Bronchial epithelial cell (primary cell): ENCODE results near the gene SMAP2. TPM values are rescaled to one million over a fixed set of nuclear protein-coding genes. Genes with fewer than 3 reads are reported as not detected.
"Not testable (repeated sequence)": the region's sequence is repeated elsewhere in the genome, so short reads cannot be mapped to it uniquely, and the experiment has no call there.

Experiments used
- DNase-seq: peaks from one replicate; pipeline ENCODE4 v3.0.0-alpha.2; 2010; ENCODE audit warnings: low read depth
- FAIRE-seq: peaks from 2 replicates; lab custom pipeline; 2011; peaks lifted over from hg19 to GRCh38; lab: Jason Lieb, UNC
- H3K27me3 ChIP-seq: 2 replicates; pipeline ENCODE4 v1.5.1; 2011; ENCODE audit warnings: low read length; ENCODE audit not compliant: control insufficient read depth, insufficient read depth
- H3K36me3 ChIP-seq: 2 replicates; pipeline ENCODE4 v1.5.1; 2011; ENCODE audit warnings: low read length; ENCODE audit not compliant: control insufficient read depth, insufficient read depth
- H3K4me3 ChIP-seq: 2 replicates; pipeline ENCODE4 v1.5.1; 2011; ENCODE audit warnings: mild to moderate bottlenecking, low read depth, low read length, control low read depth
- total RNA-seq: library from RNA; depleted of rRNA; stranded (reverse); fragments of >200 nt; gene quantifications from 2 replicates; pipeline ENCODE4 v1.2.1, GENCODE V29; 2014
- TF ChIP-seq, protein P1 (sequence below): IDR thresholded peaks from 2 replicates; pipeline ENCODE4 v1.5.1; 2011; ENCODE audit warnings: mild to moderate bottlenecking, moderate library complexity, low read length, control low read depth, inconsistent platforms; ENCODE audit not compliant: insufficient read depth, severe bottlenecking

SMAP2 gene
- total RNA-seq, 1 donor from 2014 or later = 4.2 TPM

- DNase-seq (no peak), FAIRE-seq (no peak)
- TF ChIP-seq, protein P1, sequence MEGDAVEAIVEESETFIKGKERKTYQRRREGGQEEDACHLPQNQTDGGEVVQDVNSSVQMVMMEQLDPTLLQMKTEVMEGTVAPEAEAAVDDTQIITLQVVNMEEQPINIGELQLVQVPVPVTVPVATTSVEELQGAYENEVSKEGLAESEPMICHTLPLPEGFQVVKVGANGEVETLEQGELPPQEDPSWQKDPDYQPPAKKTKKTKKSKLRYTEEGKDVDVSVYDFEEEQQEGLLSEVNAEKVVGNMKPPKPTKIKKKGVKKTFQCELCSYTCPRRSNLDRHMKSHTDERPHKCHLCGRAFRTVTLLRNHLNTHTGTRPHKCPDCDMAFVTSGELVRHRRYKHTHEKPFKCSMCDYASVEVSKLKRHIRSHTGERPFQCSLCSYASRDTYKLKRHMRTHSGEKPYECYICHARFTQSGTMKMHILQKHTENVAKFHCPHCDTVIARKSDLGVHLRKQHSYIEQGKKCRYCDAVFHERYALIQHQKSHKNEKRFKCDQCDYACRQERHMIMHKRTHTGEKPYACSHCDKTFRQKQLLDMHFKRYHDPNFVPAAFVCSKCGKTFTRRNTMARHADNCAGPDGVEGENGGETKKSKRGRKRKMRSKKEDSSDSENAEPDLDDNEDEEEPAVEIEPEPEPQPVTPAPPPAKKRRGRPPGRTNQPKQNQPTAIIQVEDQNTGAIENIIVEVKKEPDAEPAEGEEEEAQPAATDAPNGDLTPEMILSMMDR = no peak
- no peaks in the 10 kb centered on the region for H3K36me3 ChIP-seq
- no peaks in the 10 kb centered on the region for H3K27me3 ChIP-seq
- no peak overlapping the region for H3K4me3 ChIP-seq
Measured at GRCh38 chr1:40386359-40386723, 12.8 kb downstream of the SMAP2 start.

DNA sequence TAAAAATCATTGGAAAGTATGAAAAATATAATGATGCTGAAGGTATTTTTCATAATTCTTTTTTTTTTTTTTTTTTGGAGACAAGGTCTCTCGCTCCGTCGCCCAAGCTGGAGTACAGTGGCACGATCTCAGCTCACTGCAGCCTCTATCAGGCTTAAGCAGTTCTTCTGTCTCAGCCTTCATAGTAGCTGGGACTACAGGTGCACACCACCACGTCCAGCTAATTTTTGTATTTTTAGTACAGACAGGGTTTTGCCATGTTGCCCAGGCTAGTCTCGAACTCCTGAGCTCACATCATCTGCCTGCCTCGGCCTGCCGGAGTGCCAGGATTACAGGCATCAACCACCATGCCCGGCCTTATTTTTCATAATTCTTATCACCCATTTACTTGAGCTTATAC lies 13.3 kb downstream of the SMAP2 start:
- Histone ChIP-seq H3K36me3 (no peaks in the 10 kb centered on the region), H3K27me3 (no peaks in the 10 kb centered on the region), H3K4me3 (no peak overlapping the region)
- TF ChIP-seq, protein P1 = no peak
- FAIRE-seq (no peak), DNase-seq (no peak)

DNA sequence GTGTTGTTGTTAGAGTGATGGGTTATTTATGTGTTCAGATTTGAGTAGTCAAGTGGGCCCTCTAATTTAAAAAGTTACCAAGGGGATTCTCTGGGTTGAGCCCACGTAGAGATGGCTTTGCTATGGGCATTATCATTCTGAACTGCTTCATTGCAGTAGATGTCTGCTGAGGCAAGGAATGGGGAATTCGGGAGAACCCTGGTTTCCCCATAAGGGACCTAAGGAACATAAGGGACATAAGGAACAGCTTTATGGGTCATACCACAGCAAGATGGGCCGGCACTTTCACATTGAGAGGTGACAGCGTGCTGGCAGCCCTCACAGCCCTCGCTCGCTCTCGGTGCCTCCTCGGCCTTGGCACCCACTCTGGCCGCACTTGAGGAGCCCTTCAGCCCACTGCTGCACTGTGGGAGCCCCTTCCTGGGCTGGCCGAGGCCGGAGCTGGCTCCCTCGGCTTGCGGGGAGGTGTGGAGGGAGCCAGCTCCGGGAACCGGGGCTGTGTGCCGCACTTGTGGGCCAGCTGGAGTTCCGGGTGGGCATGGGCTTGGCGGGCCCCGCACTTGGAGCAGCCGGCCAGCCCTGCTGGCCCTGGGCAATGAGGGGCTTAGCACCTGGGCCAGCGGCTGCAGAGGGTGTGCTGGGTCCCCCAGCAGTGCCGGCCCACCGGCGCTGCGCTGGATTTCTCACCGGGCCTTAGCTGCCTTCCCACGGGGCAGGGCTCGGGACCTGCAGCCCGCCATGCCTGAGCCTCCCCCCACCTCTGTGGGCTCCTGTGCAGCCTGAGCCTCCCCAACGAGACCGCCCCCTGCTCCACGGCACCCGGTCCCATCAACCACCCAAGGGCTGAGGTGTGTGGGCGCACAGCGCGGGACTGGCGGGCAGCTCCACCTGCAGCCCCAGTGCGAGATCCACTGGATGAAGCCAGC lies 14.1 kb downstream of the SMAP2 start:
- FAIRE-seq, H3K4me3 ChIP-seq, H3K27me3 ChIP-seq, H3K36me3 ChIP-seq, DNase-seq: not testable (repeated sequence)

GRCh38 chr1:40388456-40389321 lies 15.2 kb downstream of the SMAP2 start:
- DNase-seq, FAIRE-seq, H3K36me3 ChIP-seq, H3K4me3 ChIP-seq, H3K27me3 ChIP-seq: not testable (repeated sequence)

- no peak overlapping the region for H3K4me3 ChIP-seq
- TF ChIP-seq, protein P1 = no peak
- no peaks in the 10 kb centered on the region for H3K36me3 ChIP-seq
- no peaks in the 10 kb centered on the region for H3K27me3 ChIP-seq
- DNase-seq (no peak), FAIRE-seq (no peak)
Measured at GRCh38 chr1:40389322-40389803, 15.8 kb downstream of the SMAP2 start.

GRCh38 chr1:40389871-40390560 lies 16.5 kb downstream of the SMAP2 start:
- FAIRE-seq (no peak), DNase-seq (no peak)
- Histone ChIP-seq H3K36me3 (no peaks in the 10 kb centered on the region), H3K4me3 (no peak overlapping the region), H3K27me3 (no peaks in the 10 kb centered on the region)
- TF ChIP-seq, protein P1 = no peak
